T-cell (primary cell): ENCODE data around the gene ANKRD16. TPM values are rescaled to one million over a fixed set of nuclear protein-coding genes. Genes with fewer than 3 reads are reported as not detected.

Experiments used
- ATAC-seq, 4 experiments: fragments of 200-7000 bp in 3 of 4; fragments of 150-1000 bp in 1 of 4; cut with Tn5 transposase; replicated peaks in 1 of 4; 1 replicate in 3 of 4; 2 replicates in 1 of 4; pipeline ENCODE4 v1.10.0; 2021; ENCODE audit warnings: moderate library complexity in 3 of 4, mild to moderate bottlenecking in 2 of 4, moderate number of reproducible peaks in 1 of 4
- CTCF ChIA-PET, 2 donors: fragments of 300-600 bp; sonication (Branson Sonifier 250); formaldehyde crosslinking; loops; one replicate each; lab custom pipeline; 2022; ENCODE audit warnings: antibody characterized with exemption in 2 of 2; lab: Charles Lee
- POLR2A ChIA-PET, 2 donors: fragments of 300-600 bp; sonication (Branson Sonifier 250); formaldehyde crosslinking; loops; one replicate each; lab custom pipeline; 2022; ENCODE audit warnings: antibody characterized with exemption in 2 of 2; lab: Charles Lee
- DNase-seq, 35 experiments: peaks; one replicate each; pipeline versions ENCODE4 v3.0.0 to v3.0.0-alpha.2; 2013 to 2023
- H3K27ac ChIP-seq: one replicate; pipeline ENCODE4 v1.5.1; 2013; ENCODE audit warnings: low read length
- H3K27me3 ChIP-seq, 2 experiments: replicated peaks in 1 of 2; 1 replicate in 1 of 2; 2 replicates in 1 of 2; pipeline versions ENCODE4 v1.6.1 to v1.7.0; 2013; ENCODE audit warnings: low read length in 1 of 2, mixed read lengths in 1 of 2; ENCODE audit not compliant: control insufficient read depth in 2 of 2, insufficient read depth in 2 of 2; ENCODE audit errors: extremely low read depth in 1 of 2
- H3K36me3 ChIP-seq, 2 donors: 1 replicate in 1 of 2; 2 replicates in 1 of 2; pipeline versions ENCODE4 v1.6.1 to v1.7.0; 2013; ENCODE audit warnings: low read length in 1 of 2; ENCODE audit not compliant: control insufficient read depth in 2 of 2, insufficient read depth in 1 of 2; ENCODE audit errors: extremely low read depth in 1 of 2
- H3K4me1 ChIP-seq, 2 experiments: 1 replicate in 1 of 2; 2 replicates in 1 of 2; pipeline versions ENCODE4 v1.6.1 to v1.7.0; 2013; ENCODE audit warnings: low read length in 2 of 2, mixed read lengths in 1 of 2; ENCODE audit not compliant: insufficient read depth in 2 of 2, control insufficient read depth in 1 of 2; ENCODE audit errors: extremely low read depth in 1 of 2
- H3K4me3 ChIP-seq, 2 donors: 1 replicate in 1 of 2; 2 replicates in 1 of 2; pipeline versions ENCODE4 v1.5.1 to v1.7.0; 2013; ENCODE audit warnings: mild to moderate bottlenecking in 2 of 2, low read length in 1 of 2, moderate library complexity in 1 of 2; ENCODE audit not compliant: control insufficient read depth in 1 of 2; ENCODE audit errors: extremely low read depth in 1 of 2
- H3K9me3 ChIP-seq: 2 replicates; pipeline ENCODE4 v1.7.0; 2013
- H3K27ac Mint-ChIP-seq, 2 donors: one replicate each; pipeline ENCODE4 v1.8.0; 2020 to 2021; ENCODE audit warnings: mild to moderate bottlenecking in 2 of 2, mixed read lengths in 2 of 2
- H3K27me3 Mint-ChIP-seq, 2 donors: one replicate each; pipeline ENCODE4 v1.8.0; 2021 to 2022; ENCODE audit warnings: mixed read lengths in 2 of 2
- H3K36me3 Mint-ChIP-seq: one replicate; pipeline ENCODE4 v1.8.0; 2021; ENCODE audit warnings: mixed read lengths
- H3K4me1 Mint-ChIP-seq, 3 donors: one replicate each; pipeline ENCODE4 v1.8.0; 2020 to 2022; ENCODE audit warnings: mixed read lengths in 3 of 3, mild to moderate bottlenecking in 1 of 3
- H3K4me3 Mint-ChIP-seq, 3 donors: one replicate each; pipeline ENCODE4 v1.8.0; 2020 to 2022; ENCODE audit warnings: mild to moderate bottlenecking in 3 of 3, mixed read lengths in 3 of 3, moderate library complexity in 3 of 3
- H3K9me3 Mint-ChIP-seq, 3 donors: one replicate each; pipeline ENCODE4 v1.8.0; 2020 to 2022; ENCODE audit warnings: mixed read lengths in 3 of 3
- WGBS: methylation state at CpG from one replicate; pipeline ENCODE4 v1.1.5; 2013; ENCODE audit warnings: missing lambda C conversion rate; ENCODE audit not compliant: insufficient coverage; 5-methylcytosine and 5-hydroxymethylcytosine counted together
- total RNA-seq, 35 experiments: library from RNA in 6 of 35; stranded (reverse) in 6 of 35; fragments of 120-200 nt in 1 of 35; gene quantifications; one replicate each; pipeline versions ENCODE4 v1.2.1 to v1.2.4 and lab custom pipeline; 2013 to 2026

The ANKRD16 gene
- total RNA-seq, 5 donors from 2014 or later (not counting 1 experiment from before 2014, with no cell fraction given), result 4.7 to 11.5 (median 9.1) TPM

- 97% methylated on average over 4 of the region's 8 CpGs for WGBS
- Histone ChIP-seq H3K4me1 (peaks cover 8 to 34% of the 10 kb centered on the region in 2 experiments), H3K9me3 (no peaks in the 10 kb centered on the region), H3K27me3 (no peaks in the 10 kb centered on the region), H3K4me3 (no peak overlapping the region), H3K36me3 (peaks cover 5 to 21% of the 10 kb centered on the region in 2 donors), H3K27ac (no peak overlapping the region)
- CTCF ChIA-PET, result interaction anchor here in 1 of 2 donors (0.5 kb wide), 1 partner anchor 102 kb away, joined by 3 read pairs; no protein-coding TSS in a partner anchor
- H3K27ac Mint-ChIP-seq, result peak overlapping the region; percentile 14 to 25
- H3K36me3 Mint-ChIP-seq, result peaks cover 35% of the 10 kb centered on the region
- no peaks in the 10 kb centered on the region for H3K27me3 Mint-ChIP-seq
- ATAC-seq, result no peak
- H3K4me1 Mint-ChIP-seq, result peaks cover 71 to 81% (median 71%) of the 10 kb centered on the region in 3 donors
- POLR2A ChIA-PET, result no interaction called here
- peak overlapping the region in 1 of 3 donors; percentile 68 for H3K4me3 Mint-ChIP-seq
- peaks cover 0 to 3% (median 2%) of the 10 kb centered on the region in 3 donors for H3K9me3 Mint-ChIP-seq
- DNase-seq, result no peak
These were observed 5.2 kb upstream of the ANKRD16 start for GRCh38 chr10:5894873-5895272.

GRCh38 chr10:5894403-5894802 lies 4.7 kb upstream of the ANKRD16 start:
- H3K27me3 ChIP-seq, result no peaks in the 10 kb centered on the region
- Mint-ChIP-seq H3K4me3 (peak overlapping the region in 1 of 3 donors; percentile 62), H3K4me1 (peaks cover 69 to 79% (median 70%) of the 10 kb centered on the region in 3 donors), H3K27ac (peak overlapping the region; percentile 41 to 87), H3K36me3 (peaks cover 34% of the 10 kb centered on the region), H3K27me3 (no peaks in the 10 kb centered on the region), H3K9me3 (peaks cover 0 to 3% (median 2%) of the 10 kb centered on the region in 3 donors)
- POLR2A ChIA-PET, result interaction anchor here in 1 of 2 donors (0.5 kb wide), 1 partner anchor 346 kb away, joined by 3 read pairs; no protein-coding TSS in a partner anchor
- ATAC-seq, result no peak
- CTCF ChIA-PET, result interaction anchor here in 1 of 2 donors (0.5 kb wide), 1 partner anchor 102 kb away, joined by 3 read pairs; no protein-coding TSS in a partner anchor
- WGBS, result 64% methylated on average over 2 of the region's 4 CpGs
- DNase-seq, result no peak
- peaks cover 5 to 21% of the 10 kb centered on the region in 2 donors for H3K36me3 ChIP-seq
- H3K4me1 ChIP-seq, result peaks cover 8 to 34% of the 10 kb centered on the region in 2 experiments
- no peak overlapping the region for H3K27ac ChIP-seq
- H3K9me3 ChIP-seq, result no peaks in the 10 kb centered on the region
- no peak overlapping the region for H3K4me3 ChIP-seq

- H3K4me3 ChIP-seq, result no peak overlapping the region
- ChIA-PET CTCF (no interaction called here), POLR2A (no interaction called here)
- Mint-ChIP-seq H3K4me1 (peaks cover 71 to 79% (median 73%) of the 10 kb centered on the region in 3 donors), H3K36me3 (peaks cover 28% of the 10 kb centered on the region), H3K27me3 (no peaks in the 10 kb centered on the region), H3K9me3 (peaks cover 0 to 3% (median 2%) of the 10 kb centered on the region in 3 donors), H3K27ac (peak overlapping the region in 1 of 2 donors; percentile 66), H3K4me3 (no peak overlapping the region)
- no peak overlapping the region for H3K27ac ChIP-seq
- ATAC-seq (no peak), DNase-seq (no peak)
- no peaks in the 10 kb centered on the region for H3K27me3 ChIP-seq
- peaks cover 5 to 21% of the 10 kb centered on the region in 2 donors for H3K36me3 ChIP-seq
- peaks cover 12 to 40% of the 10 kb centered on the region in 2 experiments for H3K4me1 ChIP-seq
- H3K9me3 ChIP-seq, result no peaks in the 10 kb centered on the region
- WGBS, result no CpG with 5 or more reads among the region's 2 CpGs
These were observed 3.6 kb upstream of the ANKRD16 start for GRCh38 chr10:5893321-5893720.

- ChIA-PET POLR2A (no interaction called here), CTCF (no interaction called here)
- Mint-ChIP-seq H3K4me1 (peaks cover 72 to 78% (median 74%) of the 10 kb centered on the region in 3 donors), H3K27ac (peak overlapping the region in 1 of 2 donors; percentile 25), H3K9me3 (no peaks in the 10 kb centered on the region), H3K36me3 (peaks cover 18% of the 10 kb centered on the region), H3K4me3 (peak overlapping the region; percentile 53 to 90 (median 87)), H3K27me3 (no peaks in the 10 kb centered on the region)
- DNase-seq (peak in 1 of 35 experiments; percentile 18), ATAC-seq (no peak)
- Histone ChIP-seq H3K36me3 (peaks cover 4 to 21% of the 10 kb centered on the region in 2 donors), H3K27me3 (no peaks in the 10 kb centered on the region), H3K9me3 (no peaks in the 10 kb centered on the region), H3K4me3 (no peak overlapping the region), H3K4me1 (peaks cover 16 to 47% of the 10 kb centered on the region in 2 experiments), H3K27ac (no peak overlapping the region)
- 91% methylated on average over 6 of the region's 8 CpGs for WGBS
These were observed 2.3 kb upstream of the ANKRD16 start for GRCh38 chr10:5892007-5892406.

- ChIA-PET POLR2A (no interaction called here), CTCF (interaction anchor here in 1 of 2 donors (1.1 kb wide), 1 partner anchor 80 kb away, joined by 3 read pairs; no protein-coding TSS in a partner anchor)
- H3K27me3 Mint-ChIP-seq, result no peaks in the 10 kb centered on the region
- H3K4me3 Mint-ChIP-seq, result peak overlapping the region; percentile 87 to 93 (median 90)
- Histone ChIP-seq H3K9me3 (no peaks in the 10 kb centered on the region), H3K4me3 (peak overlapping the region in 1 of 2 donors; percentile 69), H3K4me1 (peaks cover 16 to 40% of the 10 kb centered on the region in 2 experiments), H3K27me3 (no peaks in the 10 kb centered on the region), H3K27ac (no peak overlapping the region), H3K36me3 (peaks cover 4 to 16% of the 10 kb centered on the region in 2 donors)
- WGBS, result 85% methylated on average over 7 of the region's 7 CpGs
- H3K36me3 Mint-ChIP-seq, result peaks cover 16% of the 10 kb centered on the region
- peak overlapping the region in 1 of 2 donors; percentile 83 for H3K27ac Mint-ChIP-seq
- DNase-seq (no peak), ATAC-seq (no peak)
- H3K4me1 Mint-ChIP-seq, result peaks cover 64 to 69% (median 68%) of the 10 kb centered on the region in 3 donors
- H3K9me3 Mint-ChIP-seq, result no peaks in the 10 kb centered on the region
These were observed 1.3 kb upstream of the ANKRD16 start for GRCh38 chr10:5891009-5891408.

- H3K9me3 Mint-ChIP-seq, result no peaks in the 10 kb centered on the region
- peak overlapping the region; percentile 81 to 83 for H3K27ac Mint-ChIP-seq
- no peak overlapping the region for H3K27ac ChIP-seq
- WGBS, result under 1% methylated on average over 37 of the region's 40 CpGs
- peak overlapping the region; percentile 87 to 93 (median 90) for H3K4me3 Mint-ChIP-seq
- CTCF ChIA-PET, result interaction anchor here in 1 of 2 donors (1.0 to 1.1 kb wide), 4 partner anchors 17 to 455 kb away, joined by 3 to 5 read pairs (median 3); no protein-coding TSS in a partner anchor
- H3K4me1 Mint-ChIP-seq, result peaks cover 59 to 65% (median 63%) of the 10 kb centered on the region in 3 donors
- POLR2A ChIA-PET, result interaction anchor here (0.6 to 0.9 kb wide), 3 partner anchors 13 to 689 kb away, joined by 3 to 5 read pairs (median 4); no protein-coding TSS in a partner anchor
- H3K4me3 ChIP-seq, result peak overlapping the region; percentile 54 to 69
- H3K36me3 Mint-ChIP-seq, result peaks cover 20% of the 10 kb centered on the region
- peak in 2 of 4 experiments; percentile 5 to 7 for ATAC-seq
- peak in 8 of 35 experiments; percentile 4 to 33 (median 17) for DNase-seq
- H3K27me3 Mint-ChIP-seq, result no peaks in the 10 kb centered on the region
- H3K9me3 ChIP-seq, result no peaks in the 10 kb centered on the region
- peaks cover 4 to 15% of the 10 kb centered on the region in 2 donors for H3K36me3 ChIP-seq
- peaks cover 16 to 35% of the 10 kb centered on the region in 2 experiments for H3K4me1 ChIP-seq
- H3K27me3 ChIP-seq, result no peaks in the 10 kb centered on the region
These were observed 791 bp upstream of the ANKRD16 start for GRCh38 chr10:5890452-5890915.
